Loucy (cell line): Measurements from ENCODE around the gene KCNQ5.

Source experiments
- H2AFZ ChIP-seq: fragments of 200-600 bp; sonication (generic); 2 replicates; pipeline ENCODE4 v1.6.0; 2016; ENCODE audit warnings: antibody characterized with exemption, mild to moderate bottlenecking, low read length, moderate library complexity
- H3F3A ChIP-seq: fragments of 200-600 bp; 2 replicates; pipeline ENCODE4 v1.6.0; 2016; ENCODE audit warnings: antibody characterized with exemption, low read depth, mild to moderate bottlenecking
- H3K27me3 ChIP-seq: fragments of 200-600 bp; sonication (generic); 2 replicates; pipeline ENCODE4 v1.6.1; 2014; ENCODE audit warnings: low read length, mild to moderate bottlenecking; ENCODE audit not compliant: insufficient read depth, poor library complexity, severe bottlenecking
- H3K36me3 ChIP-seq: fragments of 200-600 bp; sonication (generic); 2 replicates; pipeline ENCODE4 v1.6.1; 2016; ENCODE audit warnings: low read length; ENCODE audit not compliant: insufficient read depth
- H3K4me1 ChIP-seq: fragments of 200-600 bp; sonication (generic); 2 replicates; pipeline ENCODE4 v1.5.1; 2014; ENCODE audit warnings: low read length, mild to moderate bottlenecking; ENCODE audit not compliant: insufficient read depth, poor library complexity, severe bottlenecking
- H3K4me2 ChIP-seq: fragments of 200-600 bp; sonication (generic); 2 replicates; pipeline ENCODE4 v1.6.0; 2014; ENCODE audit warnings: antibody characterized with exemption, low read length, low read depth, mild to moderate bottlenecking; ENCODE audit not compliant: poor library complexity, severe bottlenecking
- H3K4me3 ChIP-seq: fragments of 200-600 bp; sonication (generic); 2 replicates; pipeline ENCODE4 v1.5.1; 2014; ENCODE audit warnings: low read length, mild to moderate bottlenecking, mixed read lengths; ENCODE audit not compliant: poor library complexity, severe bottlenecking
- H3K79me2 ChIP-seq: fragments of 200-600 bp; sonication (generic); 2 replicates; pipeline ENCODE4 v1.6.1; 2014; ENCODE audit warnings: low read length; ENCODE audit not compliant: insufficient read depth
- H3K9ac ChIP-seq: fragments of 200-600 bp; sonication (generic); 2 replicates; pipeline ENCODE4 v1.6.0; 2014; ENCODE audit warnings: mild to moderate bottlenecking, low read depth, low read length, moderate library complexity; ENCODE audit not compliant: poor library complexity, severe bottlenecking
- H3K9me2 ChIP-seq: fragments of 200-600 bp; sonication (generic); replicated peaks from 2 replicates; pipeline ENCODE4 v1.6.1; 2016; ENCODE audit warnings: low read depth, low read length, mixed read lengths
- H3K9me3 ChIP-seq: fragments of 200-600 bp; sonication (generic); 2 replicates; pipeline ENCODE4 v1.6.1; 2014; ENCODE audit warnings: mild to moderate bottlenecking, antibody characterized with exemption, low read length, low read depth; ENCODE audit not compliant: insufficient read depth
- H4K20me1 ChIP-seq: fragments of 200-600 bp; sonication (generic); 2 replicates; pipeline ENCODE4 v1.6.0; 2014; ENCODE audit warnings: antibody characterized with exemption, low read length, mild to moderate bottlenecking; ENCODE audit not compliant: insufficient read depth, poor library complexity, severe bottlenecking
- EZH2phosphoT487 ChIP-seq: fragments of 200-600 bp; IDR thresholded peaks from 2 replicates; pipeline ENCODE4 v1.6.1; 2018; ENCODE audit warnings: antibody characterized with exemption, mild to moderate bottlenecking, moderate library complexity, borderline replicate concordance
- TF ChIP-seq, protein P1 (sequence below): fragments of 200-600 bp; sonication (generic); conservative IDR thresholded peaks from 2 replicates; pipeline ENCODE4 v1.5.1; 2014; ENCODE audit warnings: mild to moderate bottlenecking, antibody characterized with exemption, low read length

The KCNQ5 gene

DNA sequence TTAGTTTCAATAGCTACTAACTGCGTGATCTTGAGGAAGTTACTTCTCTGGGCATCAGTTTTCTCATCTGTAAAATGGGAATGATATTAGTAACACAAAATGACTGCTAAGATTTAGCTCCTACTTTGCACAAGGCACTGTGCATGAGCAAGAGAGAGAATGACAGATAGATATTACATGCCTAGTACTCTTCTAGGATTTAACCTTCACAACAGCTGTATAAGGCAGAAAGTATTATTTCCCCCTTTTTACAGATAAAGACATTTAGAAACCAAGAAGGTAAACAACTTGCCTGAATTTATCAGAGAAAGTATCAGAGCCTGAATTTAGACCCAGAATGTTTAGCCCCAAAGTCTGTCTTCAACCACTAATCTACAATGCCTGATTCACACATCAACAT lies 321.8 kb downstream of the KCNQ5 start:
- H3F3A ChIP-seq, result no peaks in the 10 kb centered on the region
- H3K4me3 ChIP-seq, result no peak overlapping the region
- H3K79me2 ChIP-seq, result no peaks in the 10 kb centered on the region
- TF ChIP-seq EZH2phosphoT487, result no peak
- TF ChIP-seq, protein P1, sequence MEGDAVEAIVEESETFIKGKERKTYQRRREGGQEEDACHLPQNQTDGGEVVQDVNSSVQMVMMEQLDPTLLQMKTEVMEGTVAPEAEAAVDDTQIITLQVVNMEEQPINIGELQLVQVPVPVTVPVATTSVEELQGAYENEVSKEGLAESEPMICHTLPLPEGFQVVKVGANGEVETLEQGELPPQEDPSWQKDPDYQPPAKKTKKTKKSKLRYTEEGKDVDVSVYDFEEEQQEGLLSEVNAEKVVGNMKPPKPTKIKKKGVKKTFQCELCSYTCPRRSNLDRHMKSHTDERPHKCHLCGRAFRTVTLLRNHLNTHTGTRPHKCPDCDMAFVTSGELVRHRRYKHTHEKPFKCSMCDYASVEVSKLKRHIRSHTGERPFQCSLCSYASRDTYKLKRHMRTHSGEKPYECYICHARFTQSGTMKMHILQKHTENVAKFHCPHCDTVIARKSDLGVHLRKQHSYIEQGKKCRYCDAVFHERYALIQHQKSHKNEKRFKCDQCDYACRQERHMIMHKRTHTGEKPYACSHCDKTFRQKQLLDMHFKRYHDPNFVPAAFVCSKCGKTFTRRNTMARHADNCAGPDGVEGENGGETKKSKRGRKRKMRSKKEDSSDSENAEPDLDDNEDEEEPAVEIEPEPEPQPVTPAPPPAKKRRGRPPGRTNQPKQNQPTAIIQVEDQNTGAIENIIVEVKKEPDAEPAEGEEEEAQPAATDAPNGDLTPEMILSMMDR, result no peak
- H3K4me1 ChIP-seq, result no peaks in the 10 kb centered on the region
- H2AFZ ChIP-seq, result no peak overlapping the region
- no peaks in the 10 kb centered on the region for H3K9me3 ChIP-seq
- H3K9ac ChIP-seq, result no peak overlapping the region
- no peaks in the 10 kb centered on the region for H4K20me1 ChIP-seq
- H3K4me2 ChIP-seq, result no peak overlapping the region
- no peaks in the 10 kb centered on the region for H3K36me3 ChIP-seq
- no peaks in the 10 kb centered on the region for H3K9me2 ChIP-seq
- H3K27me3 ChIP-seq, result no peaks in the 10 kb centered on the region

DNA sequence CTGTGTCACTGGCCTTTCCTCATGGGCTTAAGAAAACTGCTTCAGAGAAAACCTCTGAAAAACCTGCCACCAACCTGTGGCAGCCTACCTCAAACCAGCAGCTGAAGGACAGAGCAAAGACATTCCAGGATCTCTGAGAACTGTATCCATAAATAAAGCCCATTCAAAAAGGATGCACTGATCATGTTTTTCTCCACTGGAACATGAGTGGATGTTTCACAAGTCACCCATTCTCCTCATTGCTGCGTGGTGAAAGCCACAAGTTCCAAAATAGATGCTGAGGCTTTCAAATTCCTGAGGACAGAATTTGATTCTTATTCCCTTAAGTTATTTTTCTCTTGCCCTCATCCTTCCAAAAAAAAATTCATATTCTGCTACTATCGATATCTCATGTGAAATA lies 322.8 kb downstream of the KCNQ5 start:
- no peaks in the 10 kb centered on the region for H3K27me3 ChIP-seq
- H3K9me3 ChIP-seq, result no peaks in the 10 kb centered on the region
- no peaks in the 10 kb centered on the region for H3K9me2 ChIP-seq
- H3K4me3 ChIP-seq, result no peak overlapping the region
- H3K36me3 ChIP-seq, result no peaks in the 10 kb centered on the region
- H3K9ac ChIP-seq, result no peak overlapping the region
- H4K20me1 ChIP-seq, result no peaks in the 10 kb centered on the region
- H3K4me1 ChIP-seq, result no peaks in the 10 kb centered on the region
- no peaks in the 10 kb centered on the region for H3F3A ChIP-seq
- no peak overlapping the region for H2AFZ ChIP-seq
- no peak for TF ChIP-seq EZH2phosphoT487
- TF ChIP-seq, protein P1, result no peak
- H3K4me2 ChIP-seq, result no peak overlapping the region
- H3K79me2 ChIP-seq, result no peaks in the 10 kb centered on the region

DNA sequence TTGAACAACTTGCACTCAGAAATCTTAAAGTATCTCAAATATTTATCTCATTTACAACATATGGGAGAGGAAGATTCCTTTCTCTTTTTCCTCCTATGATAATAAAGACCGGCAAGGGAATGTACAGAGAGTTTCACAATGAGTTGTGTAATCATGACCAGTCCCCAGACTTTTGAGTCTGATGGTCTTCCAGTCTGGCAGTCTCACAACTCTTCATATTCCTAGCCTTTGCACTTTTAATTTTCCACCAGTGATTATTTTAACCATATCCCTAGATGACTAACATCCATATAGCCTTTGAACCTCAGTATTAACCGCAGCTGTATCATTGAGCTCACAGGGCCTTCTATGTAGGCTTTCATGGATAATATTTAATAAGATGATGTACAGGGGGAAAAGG lies 324.9 kb downstream of the KCNQ5 start:
- H3K27me3 ChIP-seq, result no peaks in the 10 kb centered on the region

More for the DNA sequence above, 324.9 kb downstream of the KCNQ5 start:
- H3K4me3 ChIP-seq, result no peak overlapping the region
- H3K79me2 ChIP-seq, result no peaks in the 10 kb centered on the region
- no peak overlapping the region for H3K4me2 ChIP-seq
- TF ChIP-seq EZH2phosphoT487, result no peak
- TF ChIP-seq, protein P1, result no peak
- H3K4me1 ChIP-seq, result no peaks in the 10 kb centered on the region
- H3K9ac ChIP-seq, result no peak overlapping the region
- H2AFZ ChIP-seq, result no peak overlapping the region
- no peaks in the 10 kb centered on the region for H4K20me1 ChIP-seq
- no peaks in the 10 kb centered on the region for H3K9me2 ChIP-seq
- no peaks in the 10 kb centered on the region for H3F3A ChIP-seq
- no peaks in the 10 kb centered on the region for H3K36me3 ChIP-seq
- no peaks in the 10 kb centered on the region for H3K9me3 ChIP-seq
